GM18870 (cell line): ENCODE results near the gene OTUD1.
A peak's percentile ranks its signal among the peaks of the same experiment; 100 is the strongest.
"Not testable (repeated sequence)": the region's sequence is repeated elsewhere in the genome, so short reads cannot be mapped to it uniquely, and the experiment has no call there.

ENCODE experiments used
- ATAC-seq: cut with Tn5 transposase; IDR thresholded peaks from one replicate; pipeline ENCODE4 v1.9.1; 2021; ENCODE audit warnings: moderate library complexity; ENCODE audit not compliant: unreplicated experiment

Gene OTUD1

GRCh38 chr10:23438547-23439451 is at the start of gene OTUD1:
Gene OTUD1, plus strand, starts transcription at chr10:23439075. Its CDS starts 383 bp downstream, at chr10:23439458.
- peak; percentile 47 for ATAC-seq

GRCh38 chr10:23390408-23390807 is 48.5 kb upstream of the OTUD1 start:
- ATAC-seq = not testable (repeated sequence)

- no peak for ATAC-seq
Observed at GRCh38 chr10:23390809-23391208, 48.1 kb upstream of the OTUD1 start.

GRCh38 chr10:23391821-23392220 is 47.1 kb upstream of the OTUD1 start:
- ATAC-seq = no peak

- ATAC-seq = no peak
Observed at GRCh38 chr10:23395017-23395416, 43.9 kb upstream of the OTUD1 start.

- no peak for ATAC-seq
Observed at GRCh38 chr10:23396695-23397094, 42.2 kb upstream of the OTUD1 start.

GRCh38 chr10:23399701-23400144 is 39.2 kb upstream of the OTUD1 start:
- no peak for ATAC-seq

GRCh38 chr10:23402856-23403255 is 36.0 kb upstream of the OTUD1 start:
- no peak for ATAC-seq

- no peak for ATAC-seq
Observed at GRCh38 chr10:23403278-23403677, 35.6 kb upstream of the OTUD1 start.

GRCh38 chr10:23403719-23404118 is 35.2 kb upstream of the OTUD1 start:
- ATAC-seq = no peak

GRCh38 chr10:23404461-23404980 is 34.4 kb upstream of the OTUD1 start:
- ATAC-seq = no peak

GRCh38 chr10:23405540-23405939 is 33.3 kb upstream of the OTUD1 start:
- no peak for ATAC-seq

- no peak for ATAC-seq
Observed at GRCh38 chr10:23406409-23406808, 32.5 kb upstream of the OTUD1 start.

- ATAC-seq = no peak
Observed at GRCh38 chr10:23408330-23408976, 30.4 kb upstream of the OTUD1 start.

- peak; percentile 45 for ATAC-seq
Observed at GRCh38 chr10:23412223-23412622, 26.7 kb upstream of the OTUD1 start.

- ATAC-seq = peak; percentile 91
Observed at GRCh38 chr10:23413629-23414089, 25.2 kb upstream of the OTUD1 start.

GRCh38 chr10:23414658-23415057 is 24.2 kb upstream of the OTUD1 start:
- no peak for ATAC-seq

- ATAC-seq = no peak
Observed at GRCh38 chr10:23417254-23417653, 21.6 kb upstream of the OTUD1 start.

GRCh38 chr10:23418051-23418681 is 20.7 kb upstream of the OTUD1 start:
- ATAC-seq = no peak

- ATAC-seq = no peak
Observed at GRCh38 chr10:23419201-23419600, 19.7 kb upstream of the OTUD1 start.

GRCh38 chr10:23419655-23420329 is 19.1 kb upstream of the OTUD1 start:
- no peak for ATAC-seq
